Effector memory CD8-positive, alpha-beta T cell (primary cell): ENCODE data around the gene TAMALIN.

ENCODE experiments used
- ATAC-seq: fragments of 150-1000 bp; cut with Tn5 transposase; replicated peaks from 2 replicates; pipeline ENCODE4 v1.10.0; 2021; ENCODE audit warnings: mild to moderate bottlenecking, moderate library complexity
- DNase-seq, 3 experiments: peaks; one replicate each; pipeline ENCODE4 v3.0.0; 2021
- H3K27ac Mint-ChIP-seq, 2 donors: one replicate each; pipeline ENCODE4 v1.8.0; 2022; ENCODE audit warnings: mild to moderate bottlenecking in 2 of 2, mixed read lengths in 2 of 2, moderate library complexity in 2 of 2
- H3K27me3 Mint-ChIP-seq, 2 donors: one replicate each; pipeline ENCODE4 v1.8.0; 2022; ENCODE audit warnings: mixed read lengths in 2 of 2
- H3K36me3 Mint-ChIP-seq: one replicate; pipeline ENCODE4 v1.8.0; 2022; ENCODE audit warnings: mild to moderate bottlenecking, moderate library complexity, mixed read lengths; ENCODE audit not compliant: insufficient read depth
- H3K4me1 Mint-ChIP-seq, 2 donors: one replicate each; pipeline ENCODE4 v1.8.0; 2022; ENCODE audit warnings: low read depth in 2 of 2, mixed read lengths in 2 of 2
- H3K4me3 Mint-ChIP-seq, 2 donors: one replicate each; pipeline ENCODE4 v1.8.0; 2022; ENCODE audit warnings: mild to moderate bottlenecking in 2 of 2, mixed read lengths in 2 of 2, moderate library complexity in 2 of 2
- H3K9me3 Mint-ChIP-seq, 2 donors: one replicate each; pipeline ENCODE4 v1.8.0; 2022; ENCODE audit warnings: mixed read lengths in 2 of 2

The TAMALIN gene

DNA sequence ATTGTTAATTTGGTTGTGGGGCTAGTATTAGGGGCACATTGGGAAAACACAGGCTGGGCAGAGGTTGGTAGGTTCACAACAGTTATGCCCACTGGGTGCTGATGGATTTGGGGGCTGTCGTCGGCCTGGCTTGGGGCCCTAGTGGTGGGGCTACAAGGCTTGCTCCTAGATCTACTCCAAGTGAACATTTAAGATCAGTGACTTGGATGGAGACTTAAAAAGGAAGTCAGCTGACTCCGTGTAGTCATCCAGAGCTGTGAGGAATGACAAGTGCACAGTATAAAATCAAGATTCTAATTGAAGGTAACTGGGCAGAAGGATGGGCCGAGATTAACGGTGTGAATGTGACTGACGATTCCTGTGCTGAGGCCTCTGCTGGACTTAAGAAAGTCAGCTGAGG lies 31.7 kb downstream of the TAMALIN start:
- peak overlapping the region in 1 of 2 donors; percentile 68 for H3K27ac Mint-ChIP-seq

DNA sequence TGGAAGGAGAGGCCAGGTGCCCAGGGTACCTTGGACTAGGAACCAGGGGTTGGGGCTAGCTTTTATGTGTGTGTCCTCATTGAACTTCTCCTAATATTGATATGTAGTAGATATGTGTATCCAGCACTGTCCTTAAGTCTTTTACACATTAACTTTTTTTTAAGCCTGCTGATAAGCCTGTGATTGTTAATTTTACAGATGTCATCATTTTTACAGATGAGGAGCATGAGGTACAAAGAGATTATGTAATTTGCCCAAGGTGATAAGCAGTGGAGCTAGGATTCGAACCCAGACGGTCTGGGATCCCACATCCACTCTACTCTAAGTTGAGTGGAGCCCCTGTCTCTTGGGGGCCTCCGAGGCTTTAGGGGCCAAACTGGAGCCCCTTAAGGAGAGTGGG lies 34.3 kb downstream of the TAMALIN start:
- Mint-ChIP-seq H3K27ac (peak overlapping the region in 1 of 2 donors; percentile 59), H3K27me3 (no peaks in the 10 kb centered on the region), H3K9me3 (no peaks in the 10 kb centered on the region), H3K36me3 (peaks cover 16% of the 10 kb centered on the region), H3K4me3 (no peak overlapping the region), H3K4me1 (peaks cover 9 to 18% of the 10 kb centered on the region in 2 donors)
- no peak for DNase-seq
- no peak for ATAC-seq

More for the DNA sequence above, 31.7 kb downstream of the TAMALIN start:
- no peak for DNase-seq
- H3K36me3 Mint-ChIP-seq = peaks cover 20% of the 10 kb centered on the region
- peak overlapping the region; percentile 53 to 59 for H3K4me3 Mint-ChIP-seq
- peaks cover 12 to 25% of the 10 kb centered on the region in 2 donors for H3K4me1 Mint-ChIP-seq
- no peaks in the 10 kb centered on the region for H3K9me3 Mint-ChIP-seq
- H3K27me3 Mint-ChIP-seq = no peaks in the 10 kb centered on the region
- no peak for ATAC-seq

DNA sequence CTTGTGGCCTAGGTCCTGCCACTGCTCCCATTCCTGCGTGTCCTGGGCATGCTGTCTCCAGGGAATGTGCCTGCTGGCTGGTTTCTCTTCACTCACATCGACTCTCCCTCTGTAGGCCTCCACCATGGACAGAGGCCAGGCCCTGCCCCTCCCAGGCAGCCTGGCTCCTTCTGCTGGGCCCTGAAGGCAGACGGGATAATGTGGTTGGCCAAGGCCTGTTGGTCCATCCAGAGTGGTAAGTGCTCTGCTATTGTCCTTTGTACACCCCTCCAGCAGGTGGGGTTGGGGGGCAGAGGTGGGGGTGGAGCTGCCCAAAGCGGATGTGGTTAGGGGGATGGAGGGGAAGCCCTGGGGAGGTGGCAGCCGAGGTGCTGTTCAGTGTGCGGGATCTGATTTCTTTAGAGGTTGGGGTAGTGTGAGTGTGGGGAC lies 35.0 kb downstream of the TAMALIN start:
- Mint-ChIP-seq H3K27me3 (no peaks in the 10 kb centered on the region), H3K36me3 (peaks cover 10% of the 10 kb centered on the region), H3K4me1 (peaks cover 9 to 14% of the 10 kb centered on the region in 2 donors), H3K4me3 (peak overlapping the region in 1 of 2 donors; percentile 35), H3K27ac (peak overlapping the region; percentile 44 to 73), H3K9me3 (no peaks in the 10 kb centered on the region)
- DNase-seq (peak in 1 of 3 experiments; percentile 30), ATAC-seq (peak; percentile 54)

DNA sequence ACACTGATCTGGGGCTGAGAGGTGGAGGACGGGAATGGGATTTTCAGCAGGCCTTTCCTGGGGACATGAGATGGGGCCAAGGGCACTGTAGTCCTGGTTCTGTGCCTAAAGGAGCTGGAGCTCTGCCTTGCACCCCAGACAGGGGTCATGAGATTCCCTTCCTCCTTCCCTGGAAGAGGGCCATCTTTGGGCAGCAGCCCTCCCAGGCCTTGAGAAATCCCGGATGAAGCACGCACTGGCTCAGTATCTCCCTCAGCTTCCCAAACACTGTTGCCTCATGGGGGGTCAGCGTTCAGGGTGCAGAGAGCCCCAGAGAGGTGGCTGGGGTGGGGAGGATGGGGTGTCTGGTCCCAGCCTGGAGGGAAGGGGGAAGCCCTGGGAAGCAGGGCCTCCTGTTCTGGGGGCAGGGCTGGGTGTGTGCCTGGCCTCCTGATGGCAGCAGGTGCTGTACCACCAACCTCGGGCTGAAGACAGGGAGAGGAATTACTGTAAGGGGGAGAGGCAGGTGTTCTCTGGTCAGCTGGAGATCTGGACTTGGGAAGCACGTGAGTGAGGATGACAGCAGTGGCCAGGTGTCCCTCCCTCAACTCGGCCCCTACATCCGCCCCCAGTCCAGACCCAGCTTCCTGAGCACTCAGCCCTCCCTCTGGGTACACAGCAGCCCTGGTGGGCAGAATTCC lies 36.1 kb downstream of the TAMALIN start:
- H3K4me3 Mint-ChIP-seq = no peak overlapping the region
- peaks cover 9 to 12% of the 10 kb centered on the region in 2 donors for H3K4me1 Mint-ChIP-seq
- no peak for ATAC-seq
- DNase-seq = no peak
- H3K9me3 Mint-ChIP-seq = no peaks in the 10 kb centered on the region
- H3K27ac Mint-ChIP-seq = no peak overlapping the region
- H3K27me3 Mint-ChIP-seq = peaks cover 0 to 10% of the 10 kb centered on the region in 2 donors
- H3K36me3 Mint-ChIP-seq = peaks cover 7% of the 10 kb centered on the region

DNA sequence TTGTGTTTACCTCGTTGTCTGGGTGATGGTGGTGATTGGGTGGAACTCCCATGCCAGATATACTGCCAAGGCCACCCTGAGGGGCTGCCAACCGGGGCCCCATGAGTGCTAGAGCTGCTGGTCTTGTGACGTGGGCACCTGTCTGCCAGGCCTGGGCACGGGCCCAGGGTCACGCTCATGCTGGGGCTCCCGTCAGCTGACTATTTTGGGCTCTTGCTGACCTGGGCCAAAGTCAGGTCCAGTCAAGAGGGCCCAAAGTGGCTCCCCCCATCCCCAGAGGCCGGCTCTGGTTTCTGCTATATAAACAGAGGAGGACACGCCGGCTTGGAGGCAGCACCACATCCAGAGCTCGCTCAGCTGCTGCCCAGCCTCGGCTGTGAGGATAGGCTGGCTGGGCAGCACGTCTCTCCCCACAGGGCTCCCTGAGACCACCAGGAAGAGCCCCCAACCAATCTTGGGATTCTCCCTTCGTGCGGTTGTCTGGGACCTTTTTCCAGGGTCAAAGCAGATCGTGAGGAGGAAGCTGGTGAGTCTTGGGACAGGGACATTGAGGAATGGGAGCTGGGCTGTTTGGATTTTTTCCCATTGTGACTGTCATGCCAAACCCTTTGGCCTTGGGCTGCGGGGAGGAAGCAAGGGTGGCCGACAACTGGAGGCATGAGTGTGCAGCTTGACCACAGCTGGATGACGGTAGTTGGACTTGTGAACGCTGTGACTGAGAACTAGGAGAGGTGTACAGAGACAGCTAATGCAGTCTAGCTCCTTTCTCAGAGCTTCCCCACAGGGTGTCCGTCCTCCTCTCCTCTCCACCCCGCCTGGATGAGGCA lies 36.9 kb downstream of the TAMALIN start:
- H3K9me3 Mint-ChIP-seq = no peaks in the 10 kb centered on the region
- peaks cover 7% of the 10 kb centered on the region for H3K36me3 Mint-ChIP-seq
- H3K4me3 Mint-ChIP-seq = no peak overlapping the region
- no peak overlapping the region for H3K27ac Mint-ChIP-seq
- ATAC-seq = no peak
- peaks cover 0 to 10% of the 10 kb centered on the region in 2 donors for H3K27me3 Mint-ChIP-seq
- H3K4me1 Mint-ChIP-seq = peaks cover 9% of the 10 kb centered on the region in 2 donors
- DNase-seq = no peak

DNA sequence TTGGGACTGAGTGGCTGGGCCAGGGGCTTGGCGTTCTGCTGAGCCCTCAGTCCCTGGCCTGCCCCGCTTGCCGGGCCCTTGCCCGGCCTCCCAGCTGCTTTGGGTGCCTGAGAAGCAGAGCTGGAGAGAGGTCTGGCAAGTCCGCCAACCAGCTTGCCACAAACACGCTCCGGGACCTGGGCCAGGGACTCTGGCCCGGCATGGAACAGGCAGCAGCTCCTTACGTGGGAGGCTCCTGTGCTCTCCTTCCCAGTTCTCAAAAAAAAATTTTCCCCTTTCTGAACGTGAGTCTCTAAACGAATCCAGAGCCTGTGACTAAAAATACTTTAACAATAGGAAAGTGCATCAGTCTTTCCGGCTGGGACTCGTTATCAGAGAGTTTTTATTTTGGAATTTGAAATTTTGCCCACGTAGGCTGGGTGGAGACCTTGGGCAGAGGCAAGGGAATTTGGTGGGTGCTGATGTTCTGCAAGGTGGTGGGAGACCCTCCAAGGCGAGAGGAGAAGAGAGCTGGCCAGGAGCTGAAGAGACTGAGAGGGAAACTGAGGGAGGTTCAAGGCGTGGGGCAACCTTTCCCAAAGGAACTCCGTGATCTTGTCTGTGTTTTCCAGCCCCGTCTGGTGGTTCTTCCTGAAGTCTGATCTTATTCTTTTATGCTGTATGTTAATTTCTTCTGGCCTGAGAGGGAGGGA lies 37.7 kb downstream of the TAMALIN start:
- DNase-seq (no peak), ATAC-seq (no peak)
- no peak overlapping the region for H3K4me3 Mint-ChIP-seq
- peaks cover 12 to 14% of the 10 kb centered on the region in 2 donors for H3K4me1 Mint-ChIP-seq
- H3K27me3 Mint-ChIP-seq = peaks cover 5 to 10% of the 10 kb centered on the region in 2 donors
- H3K9me3 Mint-ChIP-seq = no peaks in the 10 kb centered on the region
- no peak overlapping the region for H3K27ac Mint-ChIP-seq
- H3K36me3 Mint-ChIP-seq = peaks cover 7% of the 10 kb centered on the region

DNA sequence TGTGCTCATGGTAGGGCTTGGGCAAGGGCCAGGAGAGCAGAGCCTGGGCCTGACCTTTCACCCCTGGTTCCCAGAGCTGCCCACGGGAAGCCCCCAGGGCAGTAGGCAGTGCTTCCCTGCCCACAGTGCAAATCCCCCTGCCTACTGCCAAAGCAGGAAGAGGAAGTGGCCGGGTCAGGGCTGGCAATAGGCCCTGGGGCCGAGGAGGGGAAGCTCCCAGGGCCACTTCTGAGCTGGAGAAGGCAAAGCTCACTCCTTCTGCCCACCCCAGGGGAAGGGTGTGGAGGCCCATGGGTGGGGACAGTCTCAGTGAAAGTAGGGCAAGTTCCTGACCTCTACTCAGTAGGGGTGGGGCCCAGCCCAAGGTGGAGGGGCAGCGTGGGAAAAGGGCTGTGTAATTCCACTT lies 39.1 kb downstream of the TAMALIN start:
- peaks cover 12% of the 10 kb centered on the region for H3K36me3 Mint-ChIP-seq
- DNase-seq (no peak), ATAC-seq (no peak)
- H3K4me3 Mint-ChIP-seq = no peak overlapping the region
- H3K4me1 Mint-ChIP-seq = peaks cover 24 to 27% of the 10 kb centered on the region in 2 donors
- peak overlapping the region in 1 of 2 donors; percentile 49 for H3K27ac Mint-ChIP-seq
- H3K27me3 Mint-ChIP-seq = peaks cover 6 to 10% of the 10 kb centered on the region in 2 donors
- H3K9me3 Mint-ChIP-seq = no peaks in the 10 kb centered on the region

DNA sequence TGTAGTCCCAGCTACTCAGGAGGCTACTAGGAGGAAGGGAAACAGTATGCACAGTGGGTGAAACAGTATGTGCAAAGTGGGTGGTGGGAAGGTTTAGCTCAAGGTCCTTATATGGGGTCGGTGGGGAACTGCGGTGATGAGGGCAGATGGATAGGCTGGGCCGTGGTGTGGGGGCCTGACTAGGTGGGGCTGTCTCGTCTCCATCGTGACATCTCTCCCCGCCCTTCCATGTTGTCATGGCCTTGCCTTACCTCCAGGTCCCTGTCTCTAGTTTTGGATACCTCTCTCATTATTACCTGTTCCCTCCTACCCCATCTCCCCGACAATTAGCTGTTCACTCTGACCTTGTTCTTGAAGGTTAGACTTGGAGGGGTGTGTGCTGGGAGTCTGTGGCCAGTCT lies 40.1 kb downstream of the TAMALIN start:
- no peaks in the 10 kb centered on the region for H3K9me3 Mint-ChIP-seq
- no peak overlapping the region for H3K27ac Mint-ChIP-seq

DNA sequence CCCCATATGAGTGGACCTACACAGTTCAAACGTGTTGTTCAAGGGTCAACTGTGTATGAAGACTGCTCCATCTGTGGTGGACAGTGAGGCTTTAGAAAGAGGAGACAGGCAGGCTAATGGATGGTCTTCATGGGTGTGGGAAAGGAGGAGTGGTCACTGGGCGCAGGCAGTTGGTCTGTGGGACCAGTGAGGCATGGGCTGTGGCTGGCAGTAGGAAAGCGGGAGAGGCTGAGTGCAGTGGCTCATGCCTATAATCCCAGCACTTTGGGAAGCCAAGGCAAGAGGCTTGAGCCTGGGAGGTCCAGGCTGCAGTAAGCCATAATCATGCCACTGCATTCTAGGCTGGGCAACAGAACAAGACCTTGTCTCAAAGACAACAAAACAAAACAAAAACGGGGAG lies 42.5 kb downstream of the TAMALIN start:
- Mint-ChIP-seq H3K27ac (peak overlapping the region; percentile 93 to 96), H3K27me3 (peaks cover 6 to 10% of the 10 kb centered on the region in 2 donors), H3K36me3 (peaks cover 23% of the 10 kb centered on the region), H3K4me1 (peaks cover 22 to 34% of the 10 kb centered on the region in 2 donors), H3K4me3 (peak overlapping the region; percentile 87 to 91), H3K9me3 (no peaks in the 10 kb centered on the region)
- DNase-seq (no peak), ATAC-seq (no peak)

More for the DNA sequence above, 40.1 kb downstream of the TAMALIN start:
- Mint-ChIP-seq H3K27me3 (peaks cover 6 to 10% of the 10 kb centered on the region in 2 donors), H3K4me1 (peaks cover 26 to 29% of the 10 kb centered on the region in 2 donors), H3K36me3 (peaks cover 20% of the 10 kb centered on the region), H3K4me3 (no peak overlapping the region)
- no peak for ATAC-seq
- DNase-seq = no peak

DNA sequence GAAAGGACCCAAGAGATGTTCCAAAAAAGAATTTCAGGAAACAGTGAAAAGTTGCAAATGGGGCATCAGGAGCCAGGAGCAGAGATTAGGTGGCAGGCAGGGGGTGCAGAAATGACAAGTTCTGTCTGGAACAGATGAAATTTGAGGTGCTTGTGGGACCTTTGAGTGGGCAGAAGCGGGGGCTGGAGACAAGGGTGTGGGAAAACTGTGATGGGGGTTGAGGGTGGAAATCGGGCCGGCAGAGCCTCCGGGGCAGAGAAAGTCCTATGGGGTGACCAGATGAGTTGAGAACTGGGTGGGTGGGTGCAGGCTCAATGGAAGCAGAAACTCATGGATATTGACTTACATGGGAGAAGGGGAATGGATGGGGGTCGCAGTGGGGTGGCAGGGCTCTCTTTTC lies 42.9 kb downstream of the TAMALIN start:
- no peak for DNase-seq
- peak overlapping the region; percentile 87 to 91 for H3K4me3 Mint-ChIP-seq

DNA sequence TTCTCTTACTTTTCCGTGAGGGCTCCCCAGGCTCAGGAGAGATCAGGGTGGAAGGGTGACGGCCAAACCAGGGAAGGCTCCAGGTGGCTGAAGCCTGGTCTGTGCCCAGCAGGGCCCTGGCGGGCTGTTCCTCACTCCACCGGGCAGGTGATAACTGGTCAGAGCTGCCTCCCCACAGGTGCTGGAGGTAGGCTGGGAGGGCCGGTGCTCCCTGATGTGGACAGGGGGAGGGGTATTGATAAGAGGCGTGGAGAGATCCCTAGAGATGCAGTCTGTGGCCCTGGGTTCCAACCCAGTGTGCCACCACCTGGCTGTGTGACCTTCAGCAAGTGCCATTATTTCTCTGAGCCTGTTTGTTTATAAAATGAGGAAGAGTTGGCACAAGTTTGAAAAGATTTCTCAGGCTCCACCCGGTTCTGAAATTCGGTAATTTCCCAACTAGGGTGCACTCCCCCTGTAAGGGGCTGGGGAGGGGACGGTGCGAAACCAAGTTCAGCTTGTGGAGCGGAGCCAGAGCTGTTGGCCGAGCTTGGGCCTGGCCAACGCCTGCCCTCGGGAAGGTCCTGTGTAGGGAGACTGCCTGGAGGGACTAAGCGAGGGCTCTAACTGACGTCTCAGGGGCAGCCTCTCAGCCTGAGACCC lies 43.5 kb downstream of the TAMALIN start:
- DNase-seq (no peak), ATAC-seq (no peak)
- peaks cover 22 to 34% of the 10 kb centered on the region in 2 donors for H3K4me1 Mint-ChIP-seq
- peak overlapping the region; percentile 87 to 91 for H3K4me3 Mint-ChIP-seq
- H3K27me3 Mint-ChIP-seq = peaks cover 6 to 10% of the 10 kb centered on the region in 2 donors
- H3K9me3 Mint-ChIP-seq = no peaks in the 10 kb centered on the region
- H3K36me3 Mint-ChIP-seq = peaks cover 30% of the 10 kb centered on the region
- peak overlapping the region; percentile 93 to 96 for H3K27ac Mint-ChIP-seq

More for the DNA sequence above, 42.9 kb downstream of the TAMALIN start:
- peaks cover 22 to 34% of the 10 kb centered on the region in 2 donors for H3K4me1 Mint-ChIP-seq
- peaks cover 6 to 10% of the 10 kb centered on the region in 2 donors for H3K27me3 Mint-ChIP-seq
- no peak for ATAC-seq
- H3K36me3 Mint-ChIP-seq = peaks cover 25% of the 10 kb centered on the region
- H3K27ac Mint-ChIP-seq = peak overlapping the region; percentile 93 to 96
- no peaks in the 10 kb centered on the region for H3K9me3 Mint-ChIP-seq

DNA sequence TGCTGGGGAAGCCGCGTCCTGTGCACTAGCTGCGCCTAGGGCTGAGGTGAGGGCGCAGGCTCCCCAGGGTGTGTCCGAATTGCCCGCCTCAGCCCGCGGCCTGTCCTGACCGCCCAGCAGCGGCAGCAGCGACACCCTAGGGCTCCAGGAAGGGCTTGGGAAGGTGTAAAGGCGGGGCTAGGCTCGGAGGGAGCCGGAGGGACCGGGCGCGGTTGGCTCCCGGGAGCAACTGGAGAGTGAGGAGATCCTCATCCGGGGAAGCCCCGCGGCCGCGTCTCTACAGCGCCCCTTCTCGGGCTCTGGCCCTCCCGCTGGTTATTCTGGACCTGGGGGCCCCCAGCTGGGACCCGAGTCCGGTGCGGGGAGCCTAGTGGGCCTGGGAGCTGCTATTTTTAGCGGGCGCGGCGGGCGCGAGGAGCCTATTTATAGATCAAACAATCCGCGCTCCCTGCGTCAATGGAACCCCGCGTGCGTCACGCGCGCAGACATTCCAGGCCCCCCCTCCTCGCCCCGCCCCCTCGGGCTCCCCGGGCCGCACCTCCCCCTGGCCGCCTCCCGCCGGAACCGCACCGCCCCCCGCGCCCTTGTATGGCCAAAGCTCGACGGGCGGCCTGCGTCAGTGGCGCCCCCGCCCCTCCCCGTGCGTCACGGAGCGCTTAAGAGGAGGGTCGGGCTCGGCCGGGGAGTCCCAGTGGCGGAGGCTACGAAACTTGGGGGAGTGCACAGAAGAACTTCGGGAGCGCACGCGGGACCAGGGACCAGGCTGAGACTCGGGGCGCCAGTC lies 44.2 kb downstream of the TAMALIN start, which contains the start of gene NR4A1:
Gene NR4A1, plus strand, starts transcription at position 685 of the 784 bp plus-strand sequence. CDS start 2,887 bp downstream, outside the sequence.
- Mint-ChIP-seq H3K27me3 (peaks cover 6 to 10% of the 10 kb centered on the region in 2 donors), H3K27ac (peak within 1 kb of the TSS; percentile 93 to 96), H3K36me3 (peaks cover 30% of the 10 kb centered on the region), H3K4me1 (peaks cover 22 to 34% of the 10 kb centered on the region in 2 donors), H3K9me3 (no peaks in the 10 kb centered on the region), H3K4me3 (peak within 1 kb of the TSS; percentile 87 to 91)
- DNase-seq (peak; percentile 98 to 99 (median 99)), ATAC-seq (peak; percentile 89)
